Measurements from ENCODE around the gene LSM12. TPM values are rescaled to one million over a fixed set of nuclear protein-coding genes. Genes with fewer than 3 reads are reported as not detected.

The LSM12 gene
- total RNA-seq, 4 donors from 2014 or later: 27.3 to 44.3 (median 36.9) TPM

GRCh38 chr17:44094701-44095387, 28.4 kb upstream of the LSM12 start:
- peaks cover 33 to 54% (median 38%) of the 10 kb centered on the region in 3 donors for H3K4me1 ChIP-seq
- H3K27me3 ChIP-seq: no peaks in the 10 kb centered on the region
- peak overlapping the region; percentile 74 to 92 (median 87) for H3K27ac ChIP-seq
- peaks cover 22 to 48% (median 26%) of the 10 kb centered on the region in 3 donors for H3K36me3 ChIP-seq
- WGBS, 2 donors: 88 to 91% methylated on average over 8 of the region's 8 CpGs
- no peak for TF ChIP-seq POLR2A (IDR thresholded peaks at IDR 0.05)
- TF ChIP-seq CTCF (IDR thresholded peaks at IDR 0.05): no peak
- peak overlapping the region in 2 of 4 donors; percentile 27 to 56 for H3K4me3 ChIP-seq
- no peak for DNase-seq
- H3K9me3 ChIP-seq: no peaks in the 10 kb centered on the region
- intact Hi-C loops (cut with DNase I): no loop called here

- H3K27ac ChIP-seq: no peak overlapping the region
- H3K36me3 ChIP-seq: peaks cover 28 to 59% (median 29%) of the 10 kb centered on the region in 3 donors
- 86 to 90% methylated on average over 8 to 15 of the region's 21 CpGs for WGBS, 2 donors
- no peak overlapping the region for H3K4me3 ChIP-seq
- TF ChIP-seq POLR2A (IDR thresholded peaks at IDR 0.05) (no peak), CTCF (IDR thresholded peaks at IDR 0.05) (no peak)
- H3K27me3 ChIP-seq: no peaks in the 10 kb centered on the region
- H3K9me3 ChIP-seq: no peaks in the 10 kb centered on the region
- peaks cover 32 to 44% (median 33%) of the 10 kb centered on the region in 3 donors for H3K4me1 ChIP-seq
- DNase-seq: no peak
- intact Hi-C loops (cut with DNase I): no loop called here
Observed at GRCh38 chr17:44093231-44093900, 26.9 kb upstream of the LSM12 start.

- DNase-seq: no peak
- H3K27ac ChIP-seq: no peak overlapping the region
- 92 to 95% methylated on average over 3 of the region's 11 CpGs for WGBS, 2 donors
Observed at GRCh38 chr17:44092051-44092450, 25.6 kb upstream of the LSM12 start.

GRCh38 chr17:44091200-44091997, 24.9 kb upstream of the LSM12 start:
- 88 to 89% methylated on average over 5 to 8 of the region's 14 CpGs for WGBS, 2 donors
- Histone ChIP-seq H3K27me3 (no peaks in the 10 kb centered on the region), H3K4me3 (no peak overlapping the region), H3K9me3 (no peaks in the 10 kb centered on the region), H3K4me1 (peaks cover 20 to 44% (median 24%) of the 10 kb centered on the region in 3 donors), H3K27ac (no peak overlapping the region), H3K36me3 (peaks cover 29 to 78% (median 34%) of the 10 kb centered on the region in 3 donors)
- no peak for DNase-seq
- TF ChIP-seq CTCF (IDR thresholded peaks at IDR 0.05) (no peak), POLR2A (IDR thresholded peaks at IDR 0.05) (no peak)
- intact Hi-C loops (cut with DNase I): no loop called here

More at GRCh38 chr17:44092051-44092450, 25.6 kb upstream of the LSM12 start:
- no peaks in the 10 kb centered on the region for H3K9me3 ChIP-seq
- no peak for TF ChIP-seq CTCF (IDR thresholded peaks at IDR 0.05)
- peaks cover 25 to 44% (median 28%) of the 10 kb centered on the region in 3 donors for H3K4me1 ChIP-seq
- intact Hi-C loops (cut with DNase I): no loop called here
- H3K4me3 ChIP-seq: no peak overlapping the region
- no peaks in the 10 kb centered on the region for H3K27me3 ChIP-seq
- H3K36me3 ChIP-seq: peaks cover 28 to 72% (median 33%) of the 10 kb centered on the region in 3 donors
